ENCODE data around the gene PKM.

The PKM gene

GRCh38 chr15:72203507-72203837 lies 27.5 kb downstream of the PKM start:
- intact Hi-C loops (cut with DNase I; ENCODE audit: low total_unique reads): loop anchor here (5.0 kb wide), 1 partner anchor 69 kb away; the partner anchor contains the start of gene PARP6
- Histone ChIP-seq H3K36me3 (peaks cover 83 to 100% (median 88%) of the 10 kb centered on the region in 3 donors), H3K27ac (peak overlapping the region; percentile 46 to 49), H3K4me1 (peaks cover 0 to 19% (median 10%) of the 10 kb centered on the region in 4 donors), H3K4me3 (no peak overlapping the region), H3K9me3 (no peaks in the 10 kb centered on the region), H3K27me3 (no peaks in the 10 kb centered on the region)
- peak; percentile 52 to 86 for DNase-seq
- no peak for TF ChIP-seq CTCF (IDR thresholded peaks at IDR 0.05)

- no peak for DNase-seq
- TF ChIP-seq CTCF (IDR thresholded peaks at IDR 0.05): no peak
- Histone ChIP-seq H3K27ac (peak overlapping the region; percentile 46 to 49), H3K4me1 (peaks cover 0 to 19% (median 11%) of the 10 kb centered on the region in 4 donors), H3K36me3 (peaks cover 78 to 96% (median 83%) of the 10 kb centered on the region in 3 donors), H3K4me3 (no peak overlapping the region), H3K9me3 (no peaks in the 10 kb centered on the region), H3K27me3 (no peaks in the 10 kb centered on the region)
- intact Hi-C loops (cut with DNase I; ENCODE audit: low total_unique reads): loop anchor here (5.0 kb wide), 1 partner anchor 69 kb away; the partner anchor contains the start of gene PARP6
Measured at GRCh38 chr15:72202801-72203506, 28.0 kb downstream of the PKM start.

- H3K27me3 ChIP-seq: no peaks in the 10 kb centered on the region
- H3K4me3 ChIP-seq: no peak overlapping the region
- no peak for TF ChIP-seq CTCF (IDR thresholded peaks at IDR 0.05)
- peaks cover 0 to 21% (median 14%) of the 10 kb centered on the region in 4 donors for H3K4me1 ChIP-seq
- intact Hi-C loops (cut with DNase I; ENCODE audit: low total_unique reads): loop anchor here (5.0 kb wide), 1 partner anchor 70 kb away; the partner anchor contains the start of gene PARP6
- H3K36me3 ChIP-seq: peaks cover 72 to 89% (median 77%) of the 10 kb centered on the region in 3 donors
- H3K27ac ChIP-seq: peak overlapping the region; percentile 46 to 49
- H3K9me3 ChIP-seq: no peaks in the 10 kb centered on the region
- DNase-seq: no peak
Measured at GRCh38 chr15:72202302-72202701, 28.7 kb downstream of the PKM start.

GRCh38 chr15:72201391-72201921 lies 29.5 kb downstream of the PKM start:
- DNase-seq: no peak
- peaks cover 0 to 28% (median 17%) of the 10 kb centered on the region in 4 donors for H3K4me1 ChIP-seq
- H3K36me3 ChIP-seq: peaks cover 63 to 81% (median 68%) of the 10 kb centered on the region in 3 donors
- H3K27ac ChIP-seq: no peak overlapping the region
- H3K4me3 ChIP-seq: no peak overlapping the region
- no peaks in the 10 kb centered on the region for H3K9me3 ChIP-seq
- peaks cover 0 to 3% of the 10 kb centered on the region in 2 donors for H3K27me3 ChIP-seq
- TF ChIP-seq CTCF (IDR thresholded peaks at IDR 0.05): no peak
- intact Hi-C loops (cut with DNase I; ENCODE audit: low total_unique reads): loop anchor here (5.0 kb wide), 1 partner anchor 71 kb away; the partner anchor contains the start of gene PARP6

GRCh38 chr15:72200395-72201237 lies 30.4 kb downstream of the PKM start:
- Histone ChIP-seq H3K27ac (peak overlapping the region in 1 of 2 donors; percentile 52), H3K9me3 (no peaks in the 10 kb centered on the region), H3K27me3 (peaks cover 0 to 4% of the 10 kb centered on the region in 2 donors), H3K4me1 (peaks cover 0 to 28% (median 17%) of the 10 kb centered on the region in 4 donors), H3K36me3 (peaks cover 55 to 72% (median 60%) of the 10 kb centered on the region in 3 donors), H3K4me3 (no peak overlapping the region)
- TF ChIP-seq CTCF (IDR thresholded peaks at IDR 0.05): no peak
- DNase-seq: no peak
- intact Hi-C loops (cut with DNase I; ENCODE audit: low total_unique reads): loop anchor here (5.0 kb wide), 1 partner anchor 72 kb away; the partner anchor contains the start of gene PARP6
